HepG2 (cell line): ENCODE results near the gene SLC35A3. TPM values are rescaled to one million over a fixed set of nuclear protein-coding genes. Genes with fewer than 3 reads are reported as not detected.

Source experiments
- ARNTL ChIP-seq: sonication (generic); formaldehyde crosslinking; IDR thresholded peaks from 2 replicates; pipeline ENCODE4 v1.4.0; 2020; ENCODE audit warnings: mild to moderate bottlenecking, missing genetic modification reagents
- ATF7-NPFF ChIP-seq: sonication (generic); formaldehyde crosslinking; IDR thresholded peaks from 2 replicates; pipeline ENCODE4 v1.8.1; 2023; ENCODE audit warnings: mild to moderate bottlenecking, low read depth, missing genetic modification reagents, moderate library complexity
- GABPA ChIP-seq, 2 experiments: IDR thresholded peaks; 2 replicates each; pipeline ENCODE4 v1.6.1; 2011 to 2016; ENCODE audit warnings: low read depth in 2 of 2, low read length in 1 of 2, missing biosample characterization in 1 of 2, missing genetic modification characterization in 1 of 2
- GFI1 ChIP-seq: sonication (generic); formaldehyde crosslinking; IDR thresholded peaks from 2 replicates; pipeline ENCODE4 v1.5.0; 2020; ENCODE audit warnings: missing genetic modification reagents, mild to moderate bottlenecking, borderline replicate concordance
- HMG20B ChIP-seq: conservative IDR thresholded peaks from 2 replicates; pipeline ENCODE4 v1.6.1; 2016; ENCODE audit warnings: missing genetic modification reagents, missing compliant biosample characterization
- HNF4A ChIP-seq: sonication (generic); formaldehyde crosslinking; IDR thresholded peaks from 2 replicates; pipeline ENCODE4 v1.4.0; 2020; ENCODE audit warnings: missing genetic modification reagents
- MED13 ChIP-seq: sonication (generic); formaldehyde crosslinking; IDR thresholded peaks from 2 replicates; pipeline ENCODE4 v1.5.0; 2020; ENCODE audit warnings: missing genetic modification reagents
- SMARCC2 ChIP-seq: fragments of 450-650 bp; IDR thresholded peaks from 2 replicates; pipeline ENCODE4 v1.6.1; 2017; ENCODE audit warnings: antibody characterized with exemption, mild to moderate bottlenecking
- SMARCE1 ChIP-seq: fragments of 450-650 bp; IDR thresholded peaks from 2 replicates; pipeline ENCODE4 v1.6.1; 2017; ENCODE audit warnings: borderline replicate concordance
- SOX5 ChIP-seq: IDR thresholded peaks from 2 replicates; pipeline ENCODE4 v1.6.1; 2016; ENCODE audit warnings: borderline replicate concordance
- SSRP1 ChIP-seq: IDR thresholded peaks from 2 replicates; pipeline ENCODE4 v1.6.1; 2016; ENCODE audit warnings: control low read depth
- ZNF430 ChIP-seq: sonication (generic); formaldehyde crosslinking; IDR thresholded peaks from 2 replicates; pipeline ENCODE4 v1.9.0; 2021; ENCODE audit warnings: mild to moderate bottlenecking, missing genetic modification reagents
- ZNF496 ChIP-seq: sonication (generic); formaldehyde crosslinking; IDR thresholded peaks from 2 replicates; pipeline ENCODE4 v1.8.1; 2023; ENCODE audit warnings: mild to moderate bottlenecking, moderate library complexity, missing genetic modification reagents; ENCODE audit not compliant: insufficient replicate concordance
- ZNF747 ChIP-seq: sonication (generic); formaldehyde crosslinking; IDR thresholded peaks from 2 replicates; pipeline ENCODE4 v1.8.1; 2023; ENCODE audit warnings: missing genetic modification reagents, mild to moderate bottlenecking, borderline replicate concordance
- ZSCAN12 ChIP-seq: sonication (generic); formaldehyde crosslinking; IDR thresholded peaks from 2 replicates; pipeline ENCODE4 v1.9.0; 2021; ENCODE audit warnings: mild to moderate bottlenecking, missing genetic modification reagents
- polyA plus RNA-seq, 8 experiments: library from polyadenylated mRNA; depleted of rRNA in 3 of 8; stranded (reverse) in 7 of 8; unstranded in 1 of 8; fragments of >200 nt; fragmentation: Illumina TruSeq in 4 of 8; extraction: Trizol in 4 of 8; gene quantifications; 2 replicates each; pipeline versions ENCODE4 v1.2.1 to v1.2.3, GENCODE V29; 2011 to 2016; ENCODE audit warnings: low read depth in 4 of 8, missing spikeins in 1 of 8, mixed read lengths in 1 of 8; ENCODE audit not compliant: insufficient read depth in 1 of 8
- total RNA-seq, 5 experiments: library from RNA; depleted of rRNA; stranded (reverse); fragments of >200 nt; fragmentation: Illumina TruSeq; extraction: Trizol; gene quantifications; 2 replicates each; pipeline ENCODE4 v1.2.3, GENCODE V29; 2016; ENCODE audit warnings: low read depth in 1 of 5
- TF ChIP-seq, protein P1 (sequence below): IDR thresholded peaks from 2 replicates; pipeline ENCODE4 v1.6.1; 2018; ENCODE audit warnings: missing genetic modification reagents, mild to moderate bottlenecking, missing compliant biosample characterization
- TF ChIP-seq, protein P2 (sequence below): sonication (generic); formaldehyde crosslinking; IDR thresholded peaks from 2 replicates; pipeline ENCODE4 v1.8.0; 2023; ENCODE audit warnings: mild to moderate bottlenecking, missing genetic modification reagents
- TF ChIP-seq, protein P3 (sequence below): sonication (generic); formaldehyde crosslinking; IDR thresholded peaks from 2 replicates; pipeline ENCODE4 v1.4.0; 2020; ENCODE audit warnings: mild to moderate bottlenecking, missing genetic modification reagents

Gene SLC35A3
- total and polyA plus RNA-seq, 2 of the 13 experiments (the other 11 are each of a cell fraction or from before 2014, with no cell fraction given): 11.2 to 24.9 TPM

DNA sequence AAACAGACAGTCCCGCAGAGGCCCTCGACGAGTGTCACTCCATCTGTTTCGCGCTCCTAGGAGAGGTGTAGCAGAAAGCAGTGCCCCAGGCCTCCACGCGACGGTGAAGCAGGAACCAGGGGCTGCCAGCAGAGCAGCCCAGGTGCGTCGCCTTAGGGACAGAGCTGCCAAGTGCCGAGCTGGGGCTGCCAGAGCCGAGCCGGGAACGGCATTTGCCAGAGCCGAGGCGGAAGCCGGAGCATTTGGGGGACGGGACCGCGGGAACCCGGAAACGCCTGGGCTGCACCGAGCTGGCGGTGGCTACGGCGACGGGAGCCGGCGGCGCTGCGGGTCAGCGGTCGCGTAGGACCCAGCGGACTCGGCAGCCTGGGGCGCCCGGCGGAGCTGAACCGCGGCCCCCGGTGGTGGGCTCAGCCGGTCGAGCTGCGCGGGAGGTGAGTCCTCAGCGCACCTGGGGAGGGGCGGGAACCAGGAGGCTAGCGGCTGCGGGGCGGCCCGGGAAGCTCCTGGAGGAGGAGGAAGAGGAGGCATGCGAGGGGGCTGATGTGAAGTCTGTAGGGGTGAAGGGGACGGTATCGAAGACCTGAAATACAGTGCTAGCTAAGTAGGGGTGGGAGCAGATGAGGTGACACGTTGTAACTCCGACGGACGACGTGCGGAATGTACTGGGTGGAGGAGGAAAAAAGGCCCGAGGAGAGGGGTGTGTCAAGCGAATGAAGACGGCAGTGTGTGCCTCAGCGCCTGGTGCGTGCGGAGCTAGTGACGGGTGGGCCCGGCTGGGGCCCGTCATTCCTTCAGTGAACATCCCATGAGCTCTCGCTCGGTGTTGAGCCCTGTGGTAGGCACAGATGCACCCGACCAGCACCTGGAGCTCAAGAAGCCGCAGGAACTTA, at the start of gene SLC35A3 (continued):
- TF ChIP-seq SMARCC2 (no peak), GFI1 (CRISPR knock-in tag) (no peak; the same call in 1 of the 2 replicates), ZNF496 (CRISPR knock-in tag) (no peak), ZNF747 (CRISPR knock-in tag) (peak; percentile 95), ATF7-NPFF (CRISPR knock-in tag) (peak; percentile 98), HNF4A (CRISPR knock-in tag) (peak; percentile 73), ARNTL (CRISPR knock-in tag) (peak; percentile 54; the same call in 1 of the 2 replicates), SMARCE1 (no peak), MED13 (CRISPR knock-in tag) (peak; percentile 85; the same call in 1 of the 2 replicates), GABPA (IDR thresholded peaks at IDR 0.05; ENCODE audit: low read depth, low read length) (peak; percentile 91), GABPA (CRISPR knock-in tag; IDR thresholded peaks at IDR 0.05; ENCODE audit: low read depth) (peak; percentile 93), HMG20B (CRISPR knock-in tag) (peak; percentile 59; the same call in 1 of the 2 replicates), ZNF430 (CRISPR knock-in tag) (peak; percentile 80), SSRP1 (CRISPR knock-in tag) (no peak), ZSCAN12 (CRISPR knock-in tag) (no peak), SOX5 (CRISPR knock-in tag) (peak; percentile 51; the same call in 1 of the 2 replicates)
- TF ChIP-seq, protein P1, sequence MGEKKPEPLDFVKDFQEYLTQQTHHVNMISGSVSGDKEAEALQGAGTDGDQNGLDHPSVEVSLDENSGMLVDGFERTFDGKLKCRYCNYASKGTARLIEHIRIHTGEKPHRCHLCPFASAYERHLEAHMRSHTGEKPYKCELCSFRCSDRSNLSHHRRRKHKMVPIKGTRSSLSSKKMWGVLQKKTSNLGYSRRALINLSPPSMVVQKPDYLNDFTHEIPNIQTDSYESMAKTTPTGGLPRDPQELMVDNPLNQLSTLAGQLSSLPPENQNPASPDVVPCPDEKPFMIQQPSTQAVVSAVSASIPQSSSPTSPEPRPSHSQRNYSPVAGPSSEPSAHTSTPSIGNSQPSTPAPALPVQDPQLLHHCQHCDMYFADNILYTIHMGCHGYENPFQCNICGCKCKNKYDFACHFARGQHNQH: peak; percentile 79; the same call in 1 of the 2 replicates
- TF ChIP-seq, protein P2, sequence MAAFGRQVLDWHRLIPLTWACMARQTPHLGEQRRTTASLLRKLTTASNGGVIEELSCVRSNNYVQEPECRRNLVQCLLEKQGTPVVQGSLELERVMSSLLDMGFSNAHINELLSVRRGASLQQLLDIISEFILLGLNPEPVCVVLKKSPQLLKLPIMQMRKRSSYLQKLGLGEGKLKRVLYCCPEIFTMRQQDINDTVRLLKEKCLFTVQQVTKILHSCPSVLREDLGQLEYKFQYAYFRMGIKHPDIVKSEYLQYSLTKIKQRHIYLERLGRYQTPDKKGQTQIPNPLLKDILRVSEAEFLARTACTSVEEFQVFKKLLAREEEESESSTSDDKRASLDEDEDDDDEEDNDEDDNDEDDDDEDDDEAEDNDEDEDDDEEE (CRISPR knock-in tag): peak; percentile 94
- TF ChIP-seq, protein P3, sequence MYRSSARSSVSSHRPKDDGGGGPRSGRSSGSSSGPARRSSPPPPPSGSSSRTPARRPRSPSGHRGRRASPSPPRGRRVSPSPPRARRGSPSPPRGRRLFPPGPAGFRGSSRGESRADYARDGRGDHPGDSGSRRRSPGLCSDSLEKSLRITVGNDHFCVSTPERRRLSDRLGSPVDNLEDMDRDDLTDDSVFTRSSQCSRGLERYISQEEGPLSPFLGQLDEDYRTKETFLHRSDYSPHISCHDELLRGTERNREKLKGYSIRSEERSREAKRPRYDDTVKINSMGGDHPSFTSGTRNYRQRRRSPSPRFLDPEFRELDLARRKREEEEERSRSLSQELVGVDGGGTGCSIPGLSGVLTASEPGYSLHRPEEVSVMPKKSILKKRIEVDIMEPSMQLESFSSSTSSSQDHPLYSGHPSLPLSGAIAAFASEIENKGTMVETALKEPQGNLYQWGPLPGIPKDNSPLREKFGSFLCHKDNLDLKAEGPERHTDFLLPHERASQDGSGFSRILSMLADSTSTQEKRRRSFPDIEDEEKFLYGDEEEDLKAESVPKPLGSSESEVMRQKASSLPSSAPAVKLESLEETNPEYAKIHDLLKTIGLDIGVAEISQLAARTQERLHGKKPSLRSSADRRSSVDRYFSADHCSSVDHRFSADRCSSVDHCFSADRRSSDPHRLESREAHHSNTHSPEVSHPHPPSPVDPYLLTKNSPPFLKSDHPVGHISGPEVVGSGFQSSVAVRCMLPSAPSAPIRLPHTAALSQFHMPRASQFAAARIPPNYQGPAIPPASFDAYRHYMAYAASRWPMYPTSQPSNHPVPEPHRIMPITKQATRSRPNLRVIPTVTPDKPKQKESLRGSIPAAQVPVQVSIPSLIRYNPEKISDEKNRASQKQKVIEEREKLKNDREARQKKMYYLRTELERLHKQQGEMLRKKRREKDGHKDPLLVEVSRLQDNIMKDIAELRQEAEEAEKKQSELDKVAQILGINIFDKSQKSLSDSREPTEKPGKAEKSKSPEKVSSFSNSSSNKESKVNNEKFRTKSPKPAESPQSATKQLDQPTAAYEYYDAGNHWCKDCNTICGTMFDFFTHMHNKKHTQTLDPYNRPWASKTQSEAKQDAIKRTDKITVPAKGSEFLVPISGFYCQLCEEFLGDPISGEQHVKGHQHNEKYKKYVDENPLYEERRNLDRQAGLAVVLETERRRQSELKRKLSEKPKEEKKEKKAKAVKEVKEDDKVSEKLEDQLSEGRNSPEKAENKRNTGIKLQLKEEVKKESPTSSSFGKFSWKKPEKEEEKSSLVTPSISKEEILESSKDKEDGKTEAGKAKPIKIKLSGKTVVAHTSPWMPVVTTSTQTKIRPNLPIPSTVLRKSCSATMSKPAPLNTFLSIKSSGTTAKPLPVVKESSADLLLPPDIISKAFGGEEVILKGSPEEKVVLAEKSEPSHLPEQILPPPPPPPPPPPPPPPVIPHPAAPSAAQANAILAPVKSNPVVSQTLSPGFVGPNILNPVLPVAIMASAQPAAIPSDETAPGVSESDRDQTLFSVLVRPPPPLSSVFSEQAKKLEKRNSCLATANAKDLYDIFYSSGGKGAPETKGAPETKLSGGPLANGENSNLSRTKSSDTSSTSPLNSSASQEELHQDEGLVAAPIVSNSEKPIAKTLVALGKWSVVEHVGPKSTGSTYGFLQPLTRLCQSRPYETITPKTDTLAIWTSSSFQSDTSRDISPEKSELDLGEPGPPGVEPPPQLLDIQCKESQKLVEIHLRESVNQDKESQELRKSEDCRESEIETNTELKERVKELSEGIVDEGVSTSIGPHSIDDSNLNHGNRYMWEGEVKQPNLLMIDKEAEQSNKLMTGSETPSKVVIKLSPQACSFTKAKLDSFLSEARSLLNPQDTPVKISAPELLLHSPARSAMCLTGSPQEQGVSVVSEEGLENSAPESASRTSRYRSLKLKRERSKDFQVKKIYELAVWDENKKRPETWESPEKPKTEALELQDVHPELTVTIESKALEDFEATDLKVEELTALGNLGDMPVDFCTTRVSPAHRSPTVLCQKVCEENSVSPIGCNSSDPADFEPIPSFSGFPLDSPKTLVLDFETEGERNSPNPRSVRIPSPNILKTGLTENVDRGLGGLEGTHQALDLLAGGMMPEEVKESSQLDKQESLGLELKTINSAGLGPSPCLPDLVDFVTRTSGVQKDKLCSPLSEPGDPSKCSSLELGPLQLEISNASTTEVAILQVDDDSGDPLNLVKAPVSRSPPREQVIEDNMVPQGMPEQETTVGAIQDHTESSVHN (CRISPR knock-in tag): no peak; the same call in 1 of the 2 replicates
